Kidney epithelial cell (primary cell): Measurements from ENCODE around the gene MINDY2. TPM values are rescaled to one million over a fixed set of nuclear protein-coding genes. Genes with fewer than 3 reads are reported as not detected.
"Not testable (repeated sequence)": the region's sequence is repeated elsewhere in the genome, so short reads cannot be mapped to it uniquely, and the experiment has no call there.

Source experiments
- DNase-seq: peaks from one replicate; pipeline ENCODE4 v3.0.0-alpha.2; 2010; ENCODE audit warnings: low read depth
- H3K27me3 ChIP-seq: 2 replicates; pipeline ENCODE4 v1.6.0; 2011; ENCODE audit warnings: low read length; ENCODE audit not compliant: control insufficient read depth, insufficient read depth
- H3K36me3 ChIP-seq: 2 replicates; pipeline ENCODE4 v1.5.1; 2011; ENCODE audit warnings: low read length; ENCODE audit not compliant: control insufficient read depth, insufficient read depth
- H3K4me3 ChIP-seq: 2 replicates; pipeline ENCODE4 v1.5.1; 2011; ENCODE audit warnings: low read depth, mild to moderate bottlenecking, control low read depth, low read length
- CTCF ChIP-seq: IDR thresholded peaks from 2 replicates; pipeline ENCODE4 v1.5.1; 2011; ENCODE audit warnings: mild to moderate bottlenecking, moderate library complexity, low read length, control low read depth, inconsistent platforms; ENCODE audit not compliant: insufficient read depth, poor library complexity, severe bottlenecking
- total RNA-seq: library from RNA; depleted of rRNA; stranded (reverse); fragments of >200 nt; gene quantifications from 2 replicates; pipeline ENCODE4 v1.2.3, GENCODE V29; 2015

Gene MINDY2
- total RNA-seq, 1 donor from 2014 or later, result 25.7 TPM

DNA sequence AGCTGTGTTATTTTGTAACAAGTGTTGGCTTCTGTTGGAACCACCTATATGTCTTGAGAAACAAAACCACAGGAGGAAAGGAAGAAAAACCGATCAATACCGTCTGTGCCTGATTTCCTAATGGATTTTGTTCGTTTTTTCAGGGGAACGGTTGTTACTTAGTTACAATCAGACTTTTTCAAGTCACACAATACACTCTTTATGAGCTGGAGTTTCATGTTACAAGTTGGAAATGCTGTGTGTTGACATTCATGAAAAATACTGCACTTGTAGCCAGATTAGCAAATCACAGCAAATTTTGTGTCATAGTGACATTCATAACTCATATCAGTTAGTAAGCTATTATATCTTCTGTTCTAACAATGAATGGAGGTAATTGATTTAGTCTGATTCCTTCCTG lies 83.5 kb downstream of the MINDY2 start:
- no peaks in the 10 kb centered on the region for H3K36me3 ChIP-seq
- no peak for DNase-seq
- no peak for TF ChIP-seq CTCF
- H3K27me3 ChIP-seq, result no peaks in the 10 kb centered on the region
- no peak overlapping the region for H3K4me3 ChIP-seq

GRCh38 chr15:58856086-58856485 lies 85.0 kb downstream of the MINDY2 start:
- Histone ChIP-seq H3K4me3 (no peak overlapping the region), H3K27me3 (no peaks in the 10 kb centered on the region), H3K36me3 (no peaks in the 10 kb centered on the region)
- no peak for DNase-seq
- TF ChIP-seq CTCF, result no peak

- DNase-seq, H3K27me3 ChIP-seq, H3K36me3 ChIP-seq, H3K4me3 ChIP-seq: not testable (repeated sequence)
Observed at GRCh38 chr15:58856621-58857020, 85.5 kb downstream of the MINDY2 start.

DNA sequence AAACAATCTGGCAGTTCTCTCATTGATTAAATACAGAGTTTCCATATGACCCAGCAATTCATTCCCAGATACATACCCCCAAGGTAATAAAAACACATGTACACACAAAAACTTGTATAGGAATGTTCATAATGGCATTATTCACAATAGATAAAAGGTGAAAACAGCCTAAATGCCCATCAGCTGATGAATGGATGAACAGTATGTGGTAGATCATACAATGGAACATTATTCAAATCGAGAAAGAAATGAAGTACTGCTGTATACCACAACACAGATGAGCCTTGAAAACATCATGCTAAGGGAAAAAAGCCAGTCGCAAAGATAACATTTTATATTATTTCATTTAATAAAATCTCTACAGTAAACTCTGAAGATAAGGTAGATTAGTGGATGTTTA lies 91.2 kb downstream of the MINDY2 start:
- peaks cover 3% of the 10 kb centered on the region for H3K27me3 ChIP-seq
- H3K4me3 ChIP-seq, result no peak overlapping the region
- DNase-seq, result no peak
- no peaks in the 10 kb centered on the region for H3K36me3 ChIP-seq
- TF ChIP-seq CTCF, result no peak

- Histone ChIP-seq H3K27me3 (peaks cover 3% of the 10 kb centered on the region), H3K36me3 (no peaks in the 10 kb centered on the region), H3K4me3 (no peak overlapping the region)
- DNase-seq, result no peak
- no peak for TF ChIP-seq CTCF
Observed at GRCh38 chr15:58864602-58865424, 93.7 kb downstream of the MINDY2 start.

GRCh38 chr15:58865425-58865880 lies 94.4 kb downstream of the MINDY2 start:
- H3K36me3 ChIP-seq, result no peaks in the 10 kb centered on the region
- H3K27me3 ChIP-seq, result peaks cover 3% of the 10 kb centered on the region
- H3K4me3 ChIP-seq, result no peak overlapping the region
- no peak for TF ChIP-seq CTCF
- DNase-seq, result no peak
